Suprapubic skin (tissue), 4 donors: ENCODE results near the gene JMJD8.

ENCODE experiments used
- CTCF ChIP-seq, 2 donors: fragments of 200-600 bp in 1 of 2; fragments of 450-650 bp in 1 of 2; sonication (generic) in 1 of 2; IDR thresholded peaks; one replicate each; pipeline ENCODE4 v1.5.1; 2016 to 2019; ENCODE audit warnings: antibody characterized with exemption in 2 of 2, mild to moderate bottlenecking in 1 of 2, moderate library complexity in 1 of 2
- EP300 ChIP-seq: sonication (generic); formaldehyde crosslinking; IDR thresholded peaks from one replicate; pipeline ENCODE4 v1.6.1; 2017; ENCODE audit warnings: antibody characterized with exemption
- POLR2A ChIP-seq, 2 donors: fragments of 450-650 bp; IDR thresholded peaks; one replicate each; pipeline ENCODE4 v1.6.1; 2017; ENCODE audit warnings: antibody characterized with exemption in 2 of 2, mild to moderate bottlenecking in 2 of 2, moderate library complexity in 2 of 2
- POLR2AphosphoS5 ChIP-seq, 3 donors: sonication (generic); formaldehyde crosslinking; IDR thresholded peaks; one replicate each; pipeline ENCODE4 v1.6.1; 2017; ENCODE audit warnings: antibody characterized with exemption in 3 of 3

- TF ChIP-seq EP300 (no peak), POLR2A (IDR thresholded peaks at IDR 0.05) (no peak), CTCF (IDR thresholded peaks at IDR 0.05) (no peak), POLR2AphosphoS5 (IDR thresholded peaks at IDR 0.05) (no peak)
These were observed 41.7 kb downstream of the JMJD8 start for GRCh38 chr16:642189-643049.
